GM12878 (cell line): ENCODE data around the gene CLDN24. TPM values are rescaled to one million over a fixed set of nuclear protein-coding genes. Genes with fewer than 3 reads are reported as not detected.

Source experiments
- ATAC-seq: fragments of 200-7000 bp; cut with Tn5 transposase; 3 replicates; pipeline ENCODE4 v1.9.1; 2020; ENCODE audit warnings: mild to moderate bottlenecking, moderate library complexity
- BruUV-seq: library from RNA; stranded (reverse); fragments of 400-500 nt; replicated peaks from 2 replicates; lab custom pipeline; 2021; lab: Mats Ljungman, UMichigan
- CTCF ChIA-PET: fragments of 300-600 bp; sonication (Branson Sonifier 250); formaldehyde crosslinking; extraction: SDS; loops from one replicate; lab custom pipeline; 2021; ENCODE audit warnings: inconsistent platforms; lab: Yijun Ruan, JAX
- POLR2A ChIA-PET: fragments of 350-600 bp; formaldehyde crosslinking; extraction: SDS; loops from one replicate; lab custom pipeline; 2021; ENCODE audit warnings: inconsistent platforms; lab: Charles Lee
- RAD21 ChIA-PET: fragments of 300-600 bp; sonication (Branson Sonifier 250); formaldehyde crosslinking; loops from one replicate; lab custom pipeline; 2023; ENCODE audit warnings: antibody characterized with exemption; ENCODE audit not compliant: unreplicated experiment; lab: Charles Lee
- SMC1A ChIA-PET: fragments of 300-600 bp; sonication (Branson Sonifier 250); formaldehyde crosslinking; loops from one replicate; lab custom pipeline; 2023; ENCODE audit not compliant: unreplicated experiment, uncharacterized antibody; lab: Charles Lee
- DNase-seq: peaks from one replicate; pipeline ENCODE4 v3.0.0-alpha.2; 2011; ENCODE audit warnings: low read depth, low spot score
- FAIRE-seq: peaks from 3 replicates; lab custom pipeline; 2011; peaks lifted over from hg19 to GRCh38; lab: Jason Lieb, UNC
- H2AFZ ChIP-seq: 2 replicates; pipeline ENCODE4 v1.6.0; 2011; ENCODE audit warnings: low read depth, low read length, control low read depth; ENCODE audit not compliant: control insufficient read depth
- H3K27ac ChIP-seq: 2 replicates; pipeline ENCODE4 v1.5.1; 2011; ENCODE audit warnings: control low read depth; ENCODE audit not compliant: control insufficient read depth, insufficient read depth
- H3K27me3 ChIP-seq, 2 experiments: replicated peaks in 1 of 2; 2 replicates each; pipeline versions ENCODE4 v1.6.0 to v1.6.1; 2011; ENCODE audit warnings: low read length in 1 of 2; ENCODE audit not compliant: control insufficient read depth in 2 of 2, insufficient read depth in 2 of 2
- H3K36me3 ChIP-seq, 2 experiments: 2 replicates each; pipeline ENCODE4 v1.5.1; 2011; ENCODE audit warnings: low read length in 1 of 2; ENCODE audit not compliant: control insufficient read depth in 2 of 2, insufficient read depth in 2 of 2
- H3K4me1 ChIP-seq: 2 replicates; pipeline ENCODE4 v1.6.1; 2011; ENCODE audit warnings: mild to moderate bottlenecking, low read length, moderate library complexity, mixed read lengths; ENCODE audit not compliant: control insufficient read depth, insufficient read depth
- H3K4me2 ChIP-seq: 2 replicates; pipeline ENCODE4 v1.6.0; 2011; ENCODE audit warnings: control low read depth; ENCODE audit not compliant: control insufficient read depth, insufficient read depth
- H3K4me3 ChIP-seq: fragments of 200-600 bp; sonication (generic); 2 replicates; pipeline ENCODE4 v1.5.1; 2016
- H3K79me2 ChIP-seq: 2 replicates; pipeline ENCODE4 v1.6.0; 2011; ENCODE audit warnings: low read length; ENCODE audit not compliant: control insufficient read depth, insufficient read depth
- H3K9ac ChIP-seq: 2 replicates; pipeline ENCODE4 v1.8.0; 2011; ENCODE audit warnings: low read length, control low read depth, mixed read lengths; ENCODE audit not compliant: control insufficient read depth, insufficient read depth
- H3K9me3 ChIP-seq: replicated peaks from 3 replicates; pipeline ENCODE4 v1.5.1; 2011; ENCODE audit warnings: mild to moderate bottlenecking, low read length; ENCODE audit not compliant: control insufficient read depth, insufficient read depth
- H4K20me1 ChIP-seq: 2 replicates; pipeline ENCODE4 v1.6.0; 2011; ENCODE audit not compliant: control insufficient read depth, insufficient read depth
- BHLHE40 ChIP-seq, 2 experiments: fragments of 450-650 bp in 1 of 2; IDR thresholded peaks; 2 replicates each; pipeline ENCODE4 v1.6.1; 2011 to 2017; ENCODE audit warnings: low read depth in 2 of 2, borderline replicate concordance in 1 of 2, improper control_type of control experiment in 1 of 2, low read length in 1 of 2, mild to moderate bottlenecking in 1 of 2
- CHD1 ChIP-seq: IDR thresholded peaks from 2 replicates; pipeline ENCODE4 v1.6.1; 2012; ENCODE audit warnings: low read depth, low read length, improper control_type of control experiment
- NKRF ChIP-seq: fragments of 450-650 bp; conservative IDR thresholded peaks from 2 replicates; pipeline ENCODE4 v1.6.1; 2017; ENCODE audit warnings: mild to moderate bottlenecking, moderate library complexity
- PBX3 ChIP-seq: IDR thresholded peaks from 2 replicates; pipeline ENCODE4 v1.6.1; 2011; ENCODE audit warnings: mild to moderate bottlenecking, low read depth, low read length, moderate library complexity; ENCODE audit not compliant: insufficient replicate concordance
- PRDM15 ChIP-seq: fragments of 450-650 bp; formaldehyde crosslinking; IDR thresholded peaks from 2 replicates; pipeline ENCODE4 v1.4.0; 2020; ENCODE audit warnings: mild to moderate bottlenecking, moderate library complexity
- SRF ChIP-seq, 2 experiments: IDR thresholded peaks; 2 replicates each; pipeline ENCODE4 v1.6.1; 2011; ENCODE audit warnings: low read depth in 2 of 2, low read length in 2 of 2, mild to moderate bottlenecking in 1 of 2, moderate library complexity in 1 of 2
- ZNF274 ChIP-seq: IDR thresholded peaks from one replicate; pipeline ENCODE4 v1.8.0; 2011; ENCODE audit not compliant: insufficient read length, insufficient read depth
- whole genome bisulfite sequencing: methylation state at CpG from one replicate; pipeline ENCODE4 v1.1.6; 2016; ENCODE audit warnings: low lambda C conversion rate; ENCODE audit not compliant: insufficient replicate concordance, insufficient coverage; ENCODE audit errors: missing lambda C conversion rate; 5-methylcytosine and 5-hydroxymethylcytosine counted together
- in situ Hi-C: fragments of 300-500 bp; cut with MboI; formaldehyde crosslinking; loops from 9 replicates; pipeline ENCODE4 v1.14.3; 2018; ENCODE audit warnings: mixed read lengths
- intact Hi-C: fragments of 100-400 bp; cut with micrococcal nuclease; formaldehyde crosslinking; loops from one replicate; pipeline ENCODE4 v1.14.2; 2022; ENCODE audit not compliant: unreplicated experiment
- polyA plus RNA-seq, 11 experiments: library from polyadenylated mRNA; depleted of rRNA in 4 of 11; unstranded in 6 of 11; stranded (reverse) in 5 of 11; fragments of >200 nt; fragmentation: Nextera tagmentation in 4 of 11; fragmentation: Illumina TruSeq in 1 of 11; extraction: Ambion mirVana in 4 of 11; extraction: Trizol in 1 of 11; gene quantifications; 1 replicate in 1 of 11; 2 replicates in 10 of 11; pipeline versions ENCODE4 v1.2.1 to v1.2.3, GENCODE V29; 2011 to 2016; ENCODE audit warnings: inconsistent platforms in 2 of 11, missing spikeins in 2 of 11, low read depth in 1 of 11
- total RNA-seq, 4 experiments: library from RNA; depleted of rRNA in 3 of 4; stranded (reverse); fragments of >200 nt in 3 of 4; fragmentation: Illumina TruSeq in 1 of 4; extraction: Trizol in 1 of 4; gene quantifications; 2 replicates each; pipeline versions ENCODE4 v1.2.1 to v1.2.3, GENCODE V29; 2013 to 2021

Gene CLDN24
- total and polyA plus RNA-seq, 10 of the 15 experiments (the other 5 are each of a cell fraction or from before 2014, with no cell fraction given) = not detected

DNA sequence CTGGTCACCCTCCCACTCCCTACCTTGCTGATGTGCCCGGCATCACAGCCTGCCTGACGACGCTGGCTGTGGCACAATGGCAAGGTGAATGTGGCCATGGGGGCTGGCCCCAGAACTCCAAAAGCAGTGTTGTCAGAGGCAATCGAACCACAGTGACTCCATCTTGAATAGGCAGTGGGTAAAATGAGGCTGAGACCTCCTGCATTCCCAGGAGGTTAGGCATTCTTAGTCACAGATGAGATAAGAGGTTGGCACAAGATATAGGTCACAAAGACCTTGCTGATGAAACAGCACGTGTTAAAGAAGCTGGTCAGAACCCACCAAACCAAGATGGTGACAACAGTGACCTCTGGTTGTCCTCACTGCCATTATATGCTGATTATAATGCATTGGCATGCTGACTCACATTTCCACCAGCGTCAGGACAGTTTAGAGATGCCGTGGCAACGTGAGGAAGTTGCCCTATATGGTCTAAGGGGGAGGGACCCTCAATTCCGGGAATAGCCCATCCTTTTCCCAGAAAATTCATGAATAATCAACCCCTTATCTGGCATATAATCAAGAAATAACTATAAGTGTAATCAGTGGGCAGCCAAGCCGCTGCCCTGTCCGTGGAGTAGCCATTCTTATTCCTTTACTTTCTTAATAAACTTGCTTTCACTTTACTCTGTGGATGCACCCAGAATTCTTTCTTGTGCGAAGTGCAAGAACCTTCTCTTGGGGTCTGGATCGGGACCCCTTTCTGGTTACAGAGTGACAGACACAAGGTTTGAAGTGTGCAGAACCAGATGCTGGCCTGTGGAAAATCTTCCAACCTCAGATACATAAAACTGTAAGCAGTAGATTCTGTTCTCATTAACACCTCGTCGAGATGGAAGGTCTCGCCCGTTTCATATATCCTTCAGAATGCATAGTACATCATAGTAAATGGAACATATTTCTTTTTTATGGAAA lies 26.8 kb upstream of the CLDN24 start:
- H3K4me1 ChIP-seq = no peaks in the 10 kb centered on the region
- no peak for FAIRE-seq
- WGBS = 42% methylated on average over 17 of the region's 17 CpGs
- intact Hi-C loops (no loop called here), in situ Hi-C loops (no loop called here)
- H3K79me2 ChIP-seq = no peaks in the 10 kb centered on the region
- no peaks in the 10 kb centered on the region for H3K36me3 ChIP-seq
- POLR2A ChIA-PET = no interaction called here
- H3K27ac ChIP-seq = no peak overlapping the region
- SMC1A ChIA-PET = no interaction called here
- H4K20me1 ChIP-seq = no peaks in the 10 kb centered on the region
- BruUV-seq = no TSS peak
- 0 out of 4 replicates have a peak, but pooled peaks of 1 of the 2 experiments have one; percentile 25 for TF ChIP-seq BHLHE40 (IDR thresholded peaks at IDR 0.05; ENCODE audit: borderline replicate concordance in 1 of 2, low read depth in 2 of 2, low read length in 1 of 2)
- TF ChIP-seq SRF (IDR thresholded peaks at IDR 0.05; ENCODE audit: low read depth in 2 of 2, low read length in 2 of 2) = peak in 1 of 2 experiments; percentile 56; a peak in 1 of 4 replicates
- TF ChIP-seq CHD1 = no peak
- TF ChIP-seq, all 136 proteins: peak for 2
- CTCF ChIA-PET = no interaction called here
- H3K4me2 ChIP-seq = no peak overlapping the region
- H3K27me3 ChIP-seq = no peaks in the 10 kb centered on the region; a peak in 1 of 4 replicates
- no peaks in the 10 kb centered on the region for H3K9me3 ChIP-seq
- RAD21 ChIA-PET = no interaction called here
- H3K4me3 ChIP-seq = no peak overlapping the region
- DNase-seq (no peak), ATAC-seq (peak; percentile 49; the same call in 2 of the 3 replicates)
- H3K9ac ChIP-seq = no peak overlapping the region
- no peak overlapping the region for H2AFZ ChIP-seq

DNA sequence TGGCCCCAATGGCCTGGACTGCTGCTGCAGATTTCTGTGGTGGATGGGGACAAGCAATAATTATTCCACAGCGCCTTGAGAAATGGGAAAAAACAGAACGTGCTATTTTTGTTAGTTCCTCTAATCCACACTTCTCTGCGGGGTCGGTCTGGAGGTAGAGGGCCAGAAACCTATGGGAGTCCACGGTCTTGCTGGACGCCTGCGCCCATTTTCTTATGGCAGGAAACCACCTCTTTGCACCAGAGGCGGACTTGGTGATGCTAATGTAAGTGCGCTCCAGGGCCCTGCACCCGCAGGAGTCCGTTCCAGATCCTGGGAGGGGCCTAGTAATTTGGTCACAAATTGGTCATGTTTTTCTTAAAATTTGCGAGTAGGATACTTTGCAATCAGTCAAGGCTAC lies 25.9 kb upstream of the CLDN24 start:
- CTCF ChIA-PET = no interaction called here
- H3K9me3 ChIP-seq = no peaks in the 10 kb centered on the region
- H3K27me3 ChIP-seq = no peaks in the 10 kb centered on the region; a peak in 1 of 4 replicates
- no TSS peak for BruUV-seq
- WGBS = 45% methylated on average over 12 of the region's 12 CpGs
- H4K20me1 ChIP-seq = no peaks in the 10 kb centered on the region
- no peak overlapping the region for H3K4me2 ChIP-seq
- ATAC-seq (no peak), FAIRE-seq (no peak), DNase-seq (no peak)
- no peak overlapping the region for H2AFZ ChIP-seq
- POLR2A ChIA-PET = no interaction called here
- SMC1A ChIA-PET = no interaction called here
- no peaks in the 10 kb centered on the region for H3K4me1 ChIP-seq
- H3K36me3 ChIP-seq = no peaks in the 10 kb centered on the region
- no peaks in the 10 kb centered on the region for H3K79me2 ChIP-seq
- no peak overlapping the region for H3K4me3 ChIP-seq
- RAD21 ChIA-PET = no interaction called here
- in situ Hi-C loops = no loop called here
- no peak overlapping the region for H3K9ac ChIP-seq
- intact Hi-C loops = no loop called here
- no peak overlapping the region for H3K27ac ChIP-seq
- TF ChIP-seq ZNF274 = no peak
- TF ChIP-seq PBX3 = no peak
- TF ChIP-seq NKRF = no peak
- TF ChIP-seq PRDM15 (CRISPR knock-in tag) = no peak
